ENCODE measurements around the gene CDH23.

CDH23 gene

DNA sequence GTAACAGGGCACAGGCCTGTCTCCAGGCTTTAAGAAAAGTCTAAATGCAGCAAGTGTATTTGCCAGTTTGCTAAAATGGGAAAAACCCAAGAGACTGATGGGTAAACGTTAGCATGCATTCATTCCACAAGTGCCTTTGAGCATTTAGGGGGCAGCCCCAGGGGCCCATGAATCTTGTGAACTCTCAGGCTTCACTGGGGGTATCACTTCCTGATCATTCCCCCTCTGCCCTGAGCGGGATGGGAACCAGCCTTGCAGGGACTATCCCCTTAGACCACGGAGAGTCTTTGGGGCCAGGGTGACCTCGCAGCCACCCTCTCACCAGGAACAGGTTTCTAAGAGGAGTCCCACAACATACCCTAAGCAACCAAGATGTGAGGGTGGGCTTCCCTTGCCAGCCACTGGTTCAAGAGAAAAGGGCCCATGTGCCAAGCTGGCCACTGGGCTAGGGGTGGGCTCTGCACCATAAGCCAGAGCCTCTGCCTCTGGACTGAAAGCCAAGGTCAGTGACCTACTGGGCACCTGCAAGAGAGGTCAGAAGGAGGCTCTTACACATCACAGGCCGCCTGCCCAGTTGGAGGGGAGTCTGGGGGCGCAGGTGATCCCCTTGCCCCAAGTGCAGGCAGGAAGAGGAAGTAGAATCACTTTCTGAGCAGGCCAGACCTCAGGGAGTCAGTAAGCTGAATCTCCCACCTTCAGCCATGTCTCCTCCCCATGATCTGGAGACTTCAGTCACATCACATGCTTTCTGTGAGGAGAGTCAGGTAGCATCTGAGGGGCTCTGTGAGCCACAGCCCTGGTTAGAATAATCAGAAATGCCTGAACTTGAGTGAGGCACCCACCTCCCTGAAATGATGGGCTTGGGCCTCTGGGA, 247.8 kb downstream of the CDH23 start:
- DNase-seq (ENCODE audit: low read depth): no peak
- no peak overlapping the region for H3K4me3 ChIP-seq (ENCODE audit: low read depth, low read length)
- no peak for TF ChIP-seq CTCF (IDR thresholded peaks at IDR 0.05; ENCODE audit: control insufficient read depth, extremely low read depth, insufficient read depth)

- TF ChIP-seq CTCF (IDR thresholded peaks at IDR 0.05; ENCODE audit: control insufficient read depth, extremely low read depth, insufficient read depth): no peak
- no peak overlapping the region for H3K4me3 ChIP-seq (ENCODE audit: low read depth, low read length)
- DNase-seq (ENCODE audit: low read depth): no peak
These were observed 248.5 kb downstream of the CDH23 start for GRCh38 chr10:71645185-71645584.

- TF ChIP-seq CTCF (IDR thresholded peaks at IDR 0.05; ENCODE audit: control insufficient read depth, extremely low read depth, insufficient read depth): no peak
- no peak overlapping the region for H3K4me3 ChIP-seq (ENCODE audit: low read depth, low read length)
- no peak for DNase-seq (ENCODE audit: low read depth)
These were observed 249.3 kb downstream of the CDH23 start for GRCh38 chr10:71646037-71646436.

DNA sequence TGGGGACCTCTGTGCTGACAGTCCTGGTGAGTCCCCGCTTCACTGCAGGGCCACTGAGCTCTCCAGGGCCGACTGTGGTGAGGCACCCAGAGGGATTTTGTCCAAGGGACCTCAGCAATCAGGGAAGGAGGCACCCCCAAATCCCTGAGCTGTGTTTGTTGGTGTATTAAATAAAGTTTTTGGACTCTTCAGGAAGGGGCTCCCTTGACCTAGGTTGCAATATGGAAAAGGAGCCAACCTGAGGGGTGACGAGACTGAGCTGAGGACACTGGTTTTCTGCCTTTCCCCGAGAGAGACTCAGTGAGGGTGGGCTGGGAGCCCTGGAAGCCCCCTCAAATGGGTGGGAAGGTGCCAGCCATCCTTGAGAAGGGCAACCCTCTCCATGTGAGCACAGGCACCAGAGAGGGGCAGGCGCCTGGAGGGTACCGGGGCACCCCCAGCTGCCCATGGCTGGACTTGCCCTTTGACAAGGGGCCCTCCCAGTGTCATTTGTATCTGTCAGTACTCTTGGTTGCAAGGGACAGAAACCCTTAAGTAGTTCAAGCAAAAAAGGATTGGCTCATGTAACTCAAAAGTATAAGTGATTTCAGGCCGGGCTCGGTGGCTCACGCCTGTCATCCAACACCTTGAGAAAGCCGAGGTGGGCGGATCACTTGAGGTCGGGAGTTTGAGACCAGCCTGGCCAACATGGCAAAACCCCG, 250.0 kb downstream of the CDH23 start:
- no peak overlapping the region for H3K4me3 ChIP-seq (ENCODE audit: low read depth, low read length)
- no peak for TF ChIP-seq CTCF (IDR thresholded peaks at IDR 0.05; ENCODE audit: control insufficient read depth, extremely low read depth, insufficient read depth)
- no peak for DNase-seq (ENCODE audit: low read depth)

DNA sequence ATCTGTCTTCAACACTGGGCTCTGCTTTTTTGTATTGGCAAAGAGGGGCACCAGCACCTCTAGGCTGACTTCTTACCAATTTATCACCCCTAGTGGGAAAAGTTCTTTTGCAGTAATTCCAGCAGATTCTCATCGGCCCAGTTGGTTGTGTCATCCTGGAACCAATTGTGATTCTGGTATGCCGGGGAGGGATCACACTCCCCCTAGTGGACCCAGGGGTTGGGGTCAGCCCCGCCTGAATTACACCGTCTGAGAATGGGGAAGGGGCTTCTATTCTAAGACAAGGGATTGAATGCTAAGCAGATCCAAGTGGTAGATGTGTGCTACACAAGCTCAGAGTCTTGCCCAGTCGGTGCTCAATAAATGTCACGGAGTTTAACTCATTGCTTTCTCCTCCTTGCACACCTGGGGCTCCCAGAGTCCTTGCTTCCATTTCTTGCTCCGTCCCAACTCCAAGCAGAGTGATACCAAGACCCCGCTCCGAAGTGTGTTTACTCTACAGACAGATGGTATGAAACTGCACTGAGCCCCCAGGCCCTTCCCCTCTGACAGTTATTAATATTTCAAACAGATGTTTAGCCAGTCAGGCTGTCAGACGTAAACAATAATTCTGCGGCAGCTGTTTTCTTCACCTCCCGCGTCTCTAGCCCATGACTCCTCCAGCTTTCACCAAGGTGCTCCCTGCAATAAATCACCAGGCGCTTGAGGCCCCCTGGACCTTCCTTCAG, 251.0 kb downstream of the CDH23 start:
- H3K4me3 ChIP-seq (ENCODE audit: low read depth, low read length): no peak overlapping the region
- no peak for DNase-seq (ENCODE audit: low read depth)
- TF ChIP-seq CTCF (IDR thresholded peaks at IDR 0.05; ENCODE audit: control insufficient read depth, extremely low read depth, insufficient read depth): peak; percentile 45

GRCh38 chr10:71648254-71648932, 251.7 kb downstream of the CDH23 start:
- DNase-seq (ENCODE audit: low read depth): no peak
- no peak for TF ChIP-seq CTCF (IDR thresholded peaks at IDR 0.05; ENCODE audit: control insufficient read depth, extremely low read depth, insufficient read depth)
- no peak overlapping the region for H3K4me3 ChIP-seq (ENCODE audit: low read depth, low read length)
